ENCODE measurements around the gene ZMYND11. TPM values are rescaled to one million over a fixed set of nuclear protein-coding genes. Genes with fewer than 3 reads are reported as not detected.

Gene ZMYND11
- total and polyA plus RNA-seq, 9 of the 15 experiments (the other 6 are each of a cell fraction or from before 2014, with no cell fraction given): 2.7 to 13.8 (median 8.8) TPM

GRCh38 chr10:293636-294035, 158.4 kb downstream of the ZMYND11 start:
- POLR2A ChIA-PET: interaction anchor here (0.5 to 1.3 kb wide), 3 partner anchors 23 to 319 kb away, joined by 3 read pairs; no protein-coding TSS in a partner anchor
- Histone ChIP-seq H3K9ac (ENCODE audit: insufficient read depth in 1 of 2, low read depth in 2 of 2, low read length in 2 of 2) (no peak overlapping the region), H3K4me3 (no peak overlapping the region), H3K9me1 (ENCODE audit: control insufficient read depth, insufficient read depth, low read length) (no peaks in the 10 kb centered on the region), H2AFZ (ENCODE audit: low read depth, low read length) (no peak overlapping the region), H3K27me3 (ENCODE audit: control insufficient read depth in 2 of 2, insufficient read depth in 2 of 2, low read length in 2 of 2) (peaks cover 35 to 54% of the 10 kb centered on the region in 2 experiments), H3K4me2 (ENCODE audit: insufficient read depth, low read length) (no peak overlapping the region), H3K27ac (ENCODE audit: extremely low read depth, low read depth, low read length) (no peak overlapping the region), H3K79me2 (ENCODE audit: control insufficient read depth, insufficient read depth, low read length) (no peaks in the 10 kb centered on the region), H3K36me3 (ENCODE audit: control insufficient read depth, insufficient read depth, low read length) (no peaks in the 10 kb centered on the region), H4K20me1 (replicated peaks; ENCODE audit: control insufficient read depth, insufficient read depth, low read length) (no peaks in the 10 kb centered on the region), H3K4me1 (replicated peaks in 1 of 2; ENCODE audit: control insufficient read depth in 2 of 2, insufficient read depth in 2 of 2, low read length in 2 of 2) (no peaks in the 10 kb centered on the region), H3K9me3 (replicated peaks; ENCODE audit: control insufficient read depth, insufficient read depth, low read depth, low read length) (no peaks in the 10 kb centered on the region)
- no TSS peak for BruUV-seq (replicated peaks)
- CTCF ChIA-PET (ENCODE audit: low intra/inter-chr PET ratio): no interaction called here
- ATAC-seq (no peak), FAIRE-seq (no peak), DNase-seq (ENCODE audit: extremely low read depth in 1 of 4, low spot score in 3 of 4) (no peak)
- intact Hi-C loops (cut with micrococcal nuclease) (no loop called here), in situ Hi-C loops (cut with MboI) (no loop called here)
- WGBS (ENCODE audit: insufficient coverage, low coverage, missing lambda C conversion rate): 2% methylated on average over 4 of the region's 4 CpGs
- TF ChIP-seq CEBPB (tag; IDR thresholded peaks at IDR 0.05): no peak
- no peak for TF ChIP-seq RBBP5 (IDR thresholded peaks at IDR 0.05; ENCODE audit: borderline replicate concordance, insufficient read depth, low read length, poor library complexity, severe bottlenecking)
- no peak for TF ChIP-seq CHAMP1 (IDR thresholded peaks at IDR 0.05)
- no peak for TF ChIP-seq ZNF124 (CRISPR knock-in tag; IDR thresholded peaks at IDR 0.05)
- TF ChIP-seq SMAD2 (IDR thresholded peaks at IDR 0.05; ENCODE audit: low read depth, low read length): no peak
- TF ChIP-seq CEBPZ (IDR thresholded peaks at IDR 0.05; ENCODE audit: borderline replicate concordance, low read depth, low read length): no peak
- no peak for TF ChIP-seq KLF10 (CRISPR knock-in tag; IDR thresholded peaks at IDR 0.05)
- no peak for TF ChIP-seq MTA3 (IDR thresholded peaks at IDR 0.05; ENCODE audit: borderline replicate concordance)
- TF ChIP-seq TEAD2 (tag; IDR thresholded peaks at IDR 0.05): no peak
- no peak for TF ChIP-seq PRDM10 (IDR thresholded peaks at IDR 0.05; ENCODE audit: partially characterized antibody)

Measured in K562 (cell line).